GM12892 (cell line): Measurements from ENCODE around the gene DCLK1.

Experiments
- POLR2A ChIP-seq: IDR thresholded peaks from 2 replicates; pipeline ENCODE4 v1.6.1; 2011; ENCODE audit warnings: low read depth, low read length, control low read depth
- POLR2AphosphoS5 ChIP-seq: IDR thresholded peaks from 2 replicates; pipeline ENCODE4 v1.6.1; 2011; ENCODE audit warnings: low read depth, low read length, control low read depth
- TAF1 ChIP-seq: IDR thresholded peaks from 2 replicates; pipeline ENCODE4 v1.6.1; 2011; ENCODE audit warnings: low read depth, mild to moderate bottlenecking, control low read depth, low read length, borderline replicate concordance

- TF ChIP-seq POLR2A: no peak
- no peak for TF ChIP-seq POLR2AphosphoS5
- no peak for TF ChIP-seq TAF1
Observed at GRCh38 chr13:35727881-35728280, 403.3 kb downstream of the DCLK1 start.
